CD4-positive, alpha-beta T cell treated with Interferon alpha-2 for 1 hour (primary cell): ENCODE data around the gene P2RX5.
A peak's percentile ranks its signal among the peaks of the same experiment; 100 is the strongest.
"Not testable (repeated sequence)": the region's sequence is repeated elsewhere in the genome, so short reads cannot be mapped to it uniquely, and the experiment has no call there.

Experiments
- DNase-seq, 2 donors: peaks; one replicate each; pipeline ENCODE4 v3.0.0-alpha.2; 2020 to 2022

Gene P2RX5

GRCh38 chr17:3695723-3696411 is at the start of gene P2RX5:
P2RX5 (minus strand) TSS chr17:3696155; CDS start chr17:3696005, 150 bp downstream.
- peak; percentile 54 to 57 for DNase-seq

- no peak for DNase-seq
Measured at GRCh38 chr17:3745071-3745470, 49.1 kb upstream of the P2RX5 start.

GRCh38 chr17:3744014-3744413 is 48.1 kb upstream of the P2RX5 start:
- DNase-seq = no peak

DNA sequence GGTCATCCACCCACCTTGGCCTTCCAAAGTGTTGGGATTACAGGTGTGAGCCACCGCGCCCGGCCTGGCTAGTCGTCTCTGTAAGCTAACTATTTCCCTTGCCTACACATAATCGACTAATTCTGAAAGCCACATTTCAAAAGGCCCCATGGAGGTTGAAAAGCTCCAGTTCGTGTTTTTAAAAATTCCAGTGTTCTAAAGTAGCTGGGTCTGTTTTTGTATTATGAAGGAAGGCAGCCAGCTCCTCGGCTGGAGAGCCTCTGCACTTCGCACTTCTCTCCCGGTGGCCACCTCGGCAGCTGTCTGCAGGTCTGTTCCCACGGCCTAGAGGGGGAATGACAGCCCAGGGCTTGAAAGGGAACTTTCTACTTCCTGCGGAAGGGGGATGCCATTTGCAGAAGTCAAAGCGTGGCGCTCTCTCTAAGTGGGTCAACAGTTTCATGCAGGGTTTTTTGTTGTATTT is 44.7 kb upstream of the P2RX5 start:
- peak; percentile 55 to 64 for DNase-seq

GRCh38 chr17:3739422-3740124 is 43.6 kb upstream of the P2RX5 start:
- no peak for DNase-seq

DNA sequence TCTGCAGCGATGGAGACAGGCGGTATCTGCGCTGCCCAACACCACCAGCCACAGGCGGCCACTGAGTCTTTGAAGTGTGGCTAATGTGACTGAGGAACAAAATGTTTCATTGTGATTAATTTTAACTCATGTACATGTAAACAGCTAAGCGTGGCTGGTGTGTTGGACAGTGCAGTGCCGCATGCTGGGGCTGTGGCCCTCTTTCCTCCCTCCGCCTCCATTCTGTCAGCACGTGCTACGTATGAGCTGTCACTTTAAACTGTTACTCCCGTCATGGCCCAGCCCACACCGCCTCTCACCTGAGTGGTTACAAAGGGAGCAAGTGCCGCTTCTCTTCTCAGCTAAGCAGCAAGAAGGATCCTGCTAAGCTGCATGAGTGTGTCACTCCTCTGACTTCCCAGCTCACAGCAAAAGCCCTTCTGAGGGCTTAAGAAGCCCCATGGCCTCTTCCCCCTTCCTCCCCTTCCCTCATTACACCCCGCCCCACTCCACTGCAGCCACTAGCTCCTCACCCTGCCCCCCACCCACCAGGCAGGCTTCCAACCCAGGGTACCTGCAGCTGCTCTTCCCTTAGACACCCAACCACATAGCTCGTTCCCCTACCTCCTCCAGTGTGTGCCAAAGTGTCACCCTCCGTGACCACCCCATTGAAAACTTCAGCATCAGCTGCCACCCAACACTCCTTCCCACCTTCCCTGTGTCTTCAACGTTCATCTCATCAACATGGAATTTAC is 42.8 kb upstream of the P2RX5 start:
- DNase-seq = peak; percentile 46 to 59

DNA sequence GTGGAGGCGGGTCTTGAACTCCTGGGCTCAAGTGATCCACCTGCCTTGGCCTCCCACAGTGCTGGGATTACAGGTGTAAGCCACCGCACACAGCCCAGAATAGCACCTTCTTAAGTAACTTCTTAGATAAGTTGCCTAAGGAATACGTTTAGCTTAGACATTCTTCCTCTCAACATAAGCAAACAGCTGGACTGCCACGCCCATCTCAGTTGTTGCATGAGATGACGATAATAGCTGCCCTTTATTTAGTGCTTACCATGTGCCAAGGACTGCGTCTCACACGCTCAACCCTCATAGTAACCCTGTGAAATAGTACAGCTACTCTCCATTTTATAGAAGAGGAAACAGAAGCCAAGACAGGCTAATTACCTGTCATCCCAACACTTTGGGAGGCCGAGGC is 39.6 kb upstream of the P2RX5 start:
- DNase-seq = no peak

GRCh38 chr17:3734911-3735276 is 38.9 kb upstream of the P2RX5 start:
- not testable (repeated sequence) for DNase-seq

- peak in 1 of 2 donors; percentile 7 for DNase-seq
Measured at GRCh38 chr17:3732210-3732621, 36.3 kb upstream of the P2RX5 start.

GRCh38 chr17:3730881-3731429 is 35.0 kb upstream of the P2RX5 start:
- DNase-seq = no peak

GRCh38 chr17:3729881-3730280 is 33.9 kb upstream of the P2RX5 start:
- no peak for DNase-seq

DNA sequence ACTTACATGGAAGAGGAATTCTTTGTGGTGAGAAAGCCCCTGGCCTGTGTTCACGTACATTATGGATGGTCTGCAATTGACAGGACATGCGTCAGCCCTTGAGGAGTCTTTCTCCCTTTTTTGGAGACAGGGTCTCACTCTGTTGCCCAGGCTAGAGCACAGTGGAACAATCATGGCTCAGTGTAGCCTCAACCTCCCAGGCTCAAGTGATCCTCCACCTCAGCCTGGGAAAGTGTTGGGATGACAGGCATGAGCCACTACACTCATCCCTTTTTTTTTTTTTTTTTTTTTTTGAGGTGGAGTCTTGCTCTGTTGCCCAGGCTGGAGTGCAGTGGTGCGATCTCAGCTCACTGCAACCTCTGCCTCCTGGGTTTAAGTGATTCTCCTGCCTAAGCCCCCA is 32.1 kb upstream of the P2RX5 start:
- not testable (repeated sequence) for DNase-seq

DNA sequence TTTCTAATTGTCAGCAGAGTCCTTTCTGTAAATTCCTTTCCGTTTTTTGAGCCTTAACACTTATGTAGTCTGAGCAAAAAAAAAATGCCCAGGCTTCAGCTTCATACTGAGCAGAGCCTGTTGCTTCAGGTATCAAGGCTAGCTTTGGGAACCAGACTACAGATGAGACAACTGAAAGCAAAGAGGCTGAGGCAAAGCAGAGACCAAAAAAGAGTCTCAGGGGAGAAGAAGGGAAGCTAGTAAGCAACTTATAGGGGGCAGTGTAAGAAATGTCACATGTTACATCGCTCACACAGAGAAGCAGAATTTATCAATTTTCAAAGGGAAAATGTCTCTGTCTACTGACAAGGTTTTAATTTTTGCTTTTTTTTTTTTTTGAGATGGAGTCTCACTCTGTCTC is 31.1 kb upstream of the P2RX5 start:
- no peak for DNase-seq

GRCh38 chr17:3724378-3725077 is 28.6 kb upstream of the P2RX5 start:
- DNase-seq = no peak

DNA sequence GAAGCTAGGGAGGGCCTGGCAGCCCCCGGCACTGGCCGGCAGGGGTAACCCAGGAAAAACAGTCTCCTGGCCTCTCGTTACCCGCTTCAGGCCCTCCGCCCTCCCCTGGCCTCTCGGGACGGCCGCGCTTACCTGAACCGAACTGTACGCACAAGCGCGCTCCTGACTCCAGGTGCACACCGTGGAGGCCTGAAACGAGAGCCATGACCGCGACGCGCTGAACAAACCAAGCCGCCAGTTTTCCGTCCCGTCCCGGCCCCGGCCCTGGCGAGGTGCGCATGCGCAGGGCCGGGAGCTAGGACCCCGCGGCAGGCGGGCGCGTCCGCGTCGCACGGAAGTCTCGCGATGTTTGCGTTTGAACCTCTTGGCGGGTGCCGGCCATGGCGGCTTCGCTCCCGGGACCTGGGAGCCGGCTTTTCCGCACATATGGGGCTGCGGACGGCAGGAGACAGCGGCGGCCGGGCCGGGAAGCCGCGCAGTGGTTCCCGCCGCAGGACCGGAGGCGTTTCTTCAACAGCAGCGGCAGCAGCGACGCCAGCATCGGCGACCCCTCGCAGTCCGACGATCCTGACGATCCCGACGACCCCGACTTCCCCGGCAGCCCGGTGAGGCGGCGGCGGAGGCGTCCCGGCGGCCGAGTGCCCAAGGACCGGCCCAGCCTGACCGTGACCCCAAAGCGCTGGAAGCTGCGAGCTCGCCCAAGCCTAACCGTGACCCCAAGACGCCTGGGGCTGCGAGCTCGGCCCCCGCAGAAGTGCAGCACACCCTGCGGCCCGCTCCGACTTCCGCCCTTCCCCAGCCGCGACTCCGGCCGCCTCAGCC is 27.8 kb upstream of the P2RX5 start, which contains the start of gene HASPIN:
Gene HASPIN, plus strand, starts transcription at position 348 of the 822 bp plus-strand sequence. Its CDS starts 33 bp downstream, at position 381.
- peak; percentile 90 to 93 for DNase-seq

DNA sequence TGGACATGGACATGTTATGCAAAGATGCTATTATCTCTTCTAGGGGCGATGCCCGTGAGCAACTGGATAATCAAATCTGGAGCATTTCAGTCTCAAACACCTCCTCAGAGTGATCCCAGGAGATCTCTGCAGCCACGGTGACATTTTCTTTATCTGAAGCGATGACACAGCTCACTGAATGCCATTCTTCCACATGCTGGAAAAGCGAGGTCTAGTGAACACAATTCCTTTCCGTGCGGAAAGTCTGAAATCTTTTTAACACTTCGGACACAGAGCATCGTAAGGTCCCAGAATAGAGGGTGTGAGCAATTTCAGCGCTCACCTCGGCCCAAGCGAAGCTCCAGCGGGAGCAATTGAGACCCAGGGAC is 27.2 kb upstream of the P2RX5 start:
- no peak for DNase-seq

GRCh38 chr17:3722716-3723115 is 26.8 kb upstream of the P2RX5 start:
- no peak for DNase-seq

DNA sequence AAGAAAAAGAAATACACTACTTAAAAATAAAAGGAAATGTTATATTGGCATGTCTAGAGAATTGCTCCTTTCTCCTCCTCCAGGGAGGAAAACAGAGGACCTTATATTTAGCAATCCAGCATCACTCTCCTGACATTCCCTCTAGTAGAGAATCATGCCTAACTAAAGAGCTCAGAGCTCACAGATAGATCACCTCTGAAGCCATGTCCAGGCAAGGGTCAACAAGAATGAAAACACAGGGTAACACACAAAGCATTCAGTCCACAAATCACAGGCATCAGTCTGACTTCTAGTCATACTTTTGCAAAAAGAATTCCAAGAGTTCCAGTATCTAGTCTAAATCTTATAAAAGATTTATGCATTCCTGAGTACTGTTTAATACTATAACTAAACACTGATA is 23.3 kb upstream of the P2RX5 start:
- no peak for DNase-seq

DNA sequence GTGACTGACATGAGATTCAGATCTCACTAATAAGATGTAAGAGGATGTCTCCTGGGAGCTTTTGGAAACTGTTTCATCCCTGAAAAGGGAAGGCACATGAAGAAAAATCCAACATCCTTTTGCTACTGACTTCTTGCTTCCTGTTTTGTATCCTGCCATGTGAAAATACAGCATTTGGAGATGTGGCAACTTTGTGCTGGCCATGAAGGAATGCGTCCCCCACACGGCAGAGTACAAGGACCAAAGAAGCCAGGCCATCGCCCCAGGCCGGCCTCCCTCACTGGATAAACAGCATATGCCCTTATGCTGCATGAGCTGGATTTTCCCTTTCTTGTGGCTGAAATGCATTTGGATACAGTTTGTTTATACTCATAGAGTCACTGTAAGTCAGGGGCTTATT is 22.2 kb upstream of the P2RX5 start:
- no peak for DNase-seq

GRCh38 chr17:3715296-3715695 is 19.3 kb upstream of the P2RX5 start:
- DNase-seq = no peak

GRCh38 chr17:3712811-3713463 is 17.0 kb upstream of the P2RX5 start:
- DNase-seq = peak in 1 of 2 donors; percentile 33
